Adrenal gland (tissue), 5 donors: Measurements from ENCODE around the gene TNNI3K.

ENCODE experiments used
- POLR2A ChIP-seq, 2 donors: fragments of 450-650 bp; IDR thresholded peaks; one replicate each; pipeline ENCODE4 v1.6.1; 2017; ENCODE audit warnings: antibody characterized with exemption in 2 of 2, mild to moderate bottlenecking in 2 of 2, moderate library complexity in 1 of 2
- TF ChIP-seq, protein P1 (sequence below), 6 experiments: fragments of 450-650 bp in 4 of 6; fragments of 200-600 bp in 2 of 6; sonication (generic) in 1 of 6; IDR thresholded peaks; 1 replicate in 5 of 6; 2 replicates in 1 of 6; pipeline versions ENCODE4 v1.5.1 to v1.8.0; 2016 to 2021; ENCODE audit warnings: antibody characterized with exemption in 6 of 6, mild to moderate bottlenecking in 2 of 6, moderate library complexity in 1 of 6
- donor health status: DM: no; HTN: no; CAD: no.

DNA sequence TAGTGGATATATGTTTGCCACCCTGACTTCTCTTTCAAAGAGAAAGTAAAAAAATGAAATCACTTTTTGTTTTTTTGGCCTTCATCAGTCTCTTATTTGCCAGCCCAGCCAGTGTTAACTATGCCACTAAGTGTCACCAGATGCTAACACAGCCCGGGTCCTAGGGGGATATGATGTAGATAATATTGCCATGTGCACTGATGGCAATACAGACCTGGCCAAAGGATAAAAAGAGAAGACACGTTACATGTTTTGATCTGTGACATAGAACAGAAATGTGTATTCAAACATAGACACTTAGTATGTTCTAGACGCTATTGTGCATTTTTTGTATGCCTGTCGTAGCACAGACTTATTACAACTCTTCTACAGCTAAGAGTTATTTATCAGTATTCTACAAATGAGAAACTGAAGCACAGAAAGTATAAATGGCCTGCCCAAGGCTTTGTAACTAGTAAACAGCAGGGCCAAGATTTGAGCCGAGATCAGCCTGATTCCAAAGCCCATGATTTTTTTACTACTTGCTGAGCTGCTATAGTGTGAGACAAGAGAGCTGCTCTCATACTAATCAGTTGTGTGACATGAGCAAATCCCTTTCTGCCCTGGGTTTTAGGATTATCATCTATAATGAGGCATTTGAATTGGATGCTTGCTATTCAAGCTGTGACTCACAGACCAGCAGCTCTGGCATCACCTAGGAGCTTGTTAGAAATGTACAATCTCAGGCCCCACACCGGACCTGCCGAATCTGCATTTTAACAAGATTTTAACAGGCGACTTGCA, 270.9 kb downstream of the TNNI3K start:
- TF ChIP-seq, protein P1, sequence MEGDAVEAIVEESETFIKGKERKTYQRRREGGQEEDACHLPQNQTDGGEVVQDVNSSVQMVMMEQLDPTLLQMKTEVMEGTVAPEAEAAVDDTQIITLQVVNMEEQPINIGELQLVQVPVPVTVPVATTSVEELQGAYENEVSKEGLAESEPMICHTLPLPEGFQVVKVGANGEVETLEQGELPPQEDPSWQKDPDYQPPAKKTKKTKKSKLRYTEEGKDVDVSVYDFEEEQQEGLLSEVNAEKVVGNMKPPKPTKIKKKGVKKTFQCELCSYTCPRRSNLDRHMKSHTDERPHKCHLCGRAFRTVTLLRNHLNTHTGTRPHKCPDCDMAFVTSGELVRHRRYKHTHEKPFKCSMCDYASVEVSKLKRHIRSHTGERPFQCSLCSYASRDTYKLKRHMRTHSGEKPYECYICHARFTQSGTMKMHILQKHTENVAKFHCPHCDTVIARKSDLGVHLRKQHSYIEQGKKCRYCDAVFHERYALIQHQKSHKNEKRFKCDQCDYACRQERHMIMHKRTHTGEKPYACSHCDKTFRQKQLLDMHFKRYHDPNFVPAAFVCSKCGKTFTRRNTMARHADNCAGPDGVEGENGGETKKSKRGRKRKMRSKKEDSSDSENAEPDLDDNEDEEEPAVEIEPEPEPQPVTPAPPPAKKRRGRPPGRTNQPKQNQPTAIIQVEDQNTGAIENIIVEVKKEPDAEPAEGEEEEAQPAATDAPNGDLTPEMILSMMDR (IDR thresholded peaks at IDR 0.05): no peak
- no peak for TF ChIP-seq POLR2A (IDR thresholded peaks at IDR 0.05)
